HG02763 (cell line): Measurements from ENCODE around the gene AQR.
"Not testable (repeated sequence)": the region's sequence is repeated elsewhere in the genome, so short reads cannot be mapped to it uniquely, and the experiment has no call there.

Experiments
- ATAC-seq: cut with Tn5 transposase; IDR thresholded peaks from one replicate; pipeline ENCODE4 v1.9.1; 2021; ENCODE audit warnings: mild to moderate bottlenecking, moderate library complexity; ENCODE audit not compliant: unreplicated experiment

The AQR gene

GRCh38 chr15:34964277-34964676 lies 5.3 kb downstream of the AQR start:
- ATAC-seq = no peak

- ATAC-seq = no peak
Observed at GRCh38 chr15:34953851-34954250, 15.7 kb downstream of the AQR start.

- no peak for ATAC-seq
Observed at GRCh38 chr15:34952481-34952880, 17.1 kb downstream of the AQR start.

GRCh38 chr15:34951993-34952392 lies 17.5 kb downstream of the AQR start:
- ATAC-seq = no peak

- ATAC-seq = no peak
Observed at GRCh38 chr15:34944936-34945335, 24.6 kb downstream of the AQR start.

GRCh38 chr15:34943711-34944110 lies 25.8 kb downstream of the AQR start:
- no peak for ATAC-seq

GRCh38 chr15:34943264-34943663 lies 26.3 kb downstream of the AQR start:
- not testable (repeated sequence) for ATAC-seq

GRCh38 chr15:34942363-34942762 lies 27.2 kb downstream of the AQR start:
- no peak for ATAC-seq

GRCh38 chr15:34941831-34942230 lies 27.7 kb downstream of the AQR start:
- ATAC-seq = no peak

- no peak for ATAC-seq
Observed at GRCh38 chr15:34941185-34941698, 28.3 kb downstream of the AQR start.

GRCh38 chr15:34933432-34933975 lies 36.0 kb downstream of the AQR start:
- no peak for ATAC-seq

GRCh38 chr15:34928349-34928748 lies 41.2 kb downstream of the AQR start:
- not testable (repeated sequence) for ATAC-seq

GRCh38 chr15:34927726-34928125 lies 41.8 kb downstream of the AQR start:
- ATAC-seq = no peak

GRCh38 chr15:34914317-34914716 lies 55.2 kb downstream of the AQR start:
- no peak for ATAC-seq

- ATAC-seq = no peak
Observed at GRCh38 chr15:34905047-34905446, 64.5 kb downstream of the AQR start.

- ATAC-seq = no peak
Observed at GRCh38 chr15:34904527-34904926, 65.0 kb downstream of the AQR start.

- no peak for ATAC-seq
Observed at GRCh38 chr15:34900748-34901147, 68.8 kb downstream of the AQR start.

- ATAC-seq = no peak
Observed at GRCh38 chr15:34896183-34896582, 73.4 kb downstream of the AQR start.

GRCh38 chr15:34893967-34894366 lies 75.6 kb downstream of the AQR start:
- ATAC-seq = no peak

GRCh38 chr15:34892963-34893591 lies 76.5 kb downstream of the AQR start:
- no peak for ATAC-seq

GRCh38 chr15:34890424-34890823 lies 79.1 kb downstream of the AQR start:
- ATAC-seq = no peak

GRCh38 chr15:34889476-34889875 lies 80.1 kb downstream of the AQR start:
- ATAC-seq = no peak

- ATAC-seq = no peak
Observed at GRCh38 chr15:34886134-34886533, 83.4 kb downstream of the AQR start.
